Body of pancreas (tissue), 4 donors: ENCODE measurements around the gene LCMT1. TPM values are rescaled to one million over a fixed set of nuclear protein-coding genes. Genes with fewer than 3 reads are reported as not detected.

Experiments
- ATAC-seq: fragments of 150-250 bp; one replicate; pipeline ENCODE4 v1.9.1; 2016
- DNase-seq, 4 donors: peaks; one replicate each; pipeline ENCODE4 v3.0.0-alpha.2; 2019
- H3K27ac ChIP-seq, 4 donors: fragments of 200-600 bp; sonication (generic); 1 replicate in 3 of 4; 2 replicates in 1 of 4; pipeline versions ENCODE4 v1.5.1 to v1.6.1; 2016 to 2019; ENCODE audit warnings: mild to moderate bottlenecking in 1 of 4, mixed read lengths in 1 of 4, moderate library complexity in 1 of 4
- H3K27me3 ChIP-seq, 2 donors: fragments of 200-600 bp; sonication (generic); one replicate each; pipeline ENCODE4 v1.6.0; 2016; ENCODE audit warnings: mild to moderate bottlenecking in 1 of 2
- H3K36me3 ChIP-seq, 2 donors: fragments of 200-600 bp; sonication (generic); replicated peaks in 1 of 2; 2 replicates each; pipeline ENCODE4 v1.5.1; 2016; ENCODE audit warnings: low read depth in 2 of 2; ENCODE audit not compliant: insufficient read depth in 1 of 2
- H3K4me1 ChIP-seq: fragments of 200-600 bp; sonication (generic); one replicate; pipeline ENCODE4 v1.6.0; 2016
- H3K4me3 ChIP-seq, 2 donors: fragments of 200-600 bp; sonication (generic); 1 replicate in 1 of 2; 2 replicates in 1 of 2; pipeline ENCODE4 v1.5.1; 2016 to 2019
- H3K9me3 ChIP-seq, 3 donors: fragments of 200-600 bp; sonication (generic); 1 replicate in 2 of 3; 2 replicates in 1 of 3; pipeline ENCODE4 v1.5.1; 2016
- CTCF ChIP-seq, 7 experiments: fragments of 450-650 bp in 4 of 7; fragments of 200-600 bp in 3 of 7; sonication (generic) in 3 of 7; IDR thresholded peaks; one replicate each; pipeline ENCODE4 v1.5.1; 2016 to 2019; ENCODE audit warnings: antibody characterized with exemption in 7 of 7
- POLR2A ChIP-seq, 3 donors: fragments of 450-650 bp; IDR thresholded peaks; one replicate each; pipeline ENCODE4 v1.6.1; 2016; ENCODE audit warnings: antibody characterized with exemption in 3 of 3, mild to moderate bottlenecking in 2 of 3
- WGBS, 2 donors: methylation state at CpG; one replicate each; pipeline ENCODE4 v1.1.5; 2017; 5-methylcytosine and 5-hydroxymethylcytosine counted together
- intact Hi-C: fragments of 100-400 bp; cut with DNase I; formaldehyde crosslinking; loops from one replicate; pipeline ENCODE4 v1.15.1; 2023
- total RNA-seq, 2 donors: library from RNA; depleted of rRNA; stranded (reverse); fragments of >200 nt; gene quantifications; one replicate each; pipeline ENCODE4 v1.1.0, GENCODE V29; 2016

The LCMT1 gene
- total RNA-seq, 2 donors from 2014 or later: 23.4 to 30.6 TPM

DNA sequence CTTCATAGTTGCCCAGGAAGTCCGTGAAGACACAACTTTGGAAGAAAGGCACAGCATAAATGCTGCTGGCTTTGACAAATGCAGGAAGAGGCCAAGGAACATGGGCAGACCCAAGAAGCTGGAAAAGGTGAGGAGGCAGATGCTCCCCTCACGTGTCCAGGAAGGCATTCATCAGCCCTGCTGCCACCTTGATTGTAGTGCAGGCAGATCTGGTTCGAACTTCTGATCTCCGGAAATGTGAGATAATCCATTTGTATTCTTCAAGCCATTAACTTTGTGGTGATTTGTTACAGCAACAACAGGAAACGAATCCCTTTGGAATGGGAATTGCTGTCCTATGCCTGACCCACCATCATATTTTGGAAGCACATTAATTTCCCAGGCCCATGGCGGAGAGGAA lies 28.5 kb upstream of the LCMT1 start:
- Histone ChIP-seq H3K36me3 (no peaks in the 10 kb centered on the region), H3K27me3 (no peaks in the 10 kb centered on the region), H3K9me3 (no peaks in the 10 kb centered on the region), H3K27ac (no peak overlapping the region), H3K4me1 (no peaks in the 10 kb centered on the region), H3K4me3 (no peak overlapping the region)
- TF ChIP-seq POLR2A (IDR thresholded peaks at IDR 0.05): no peak
- no peak for TF ChIP-seq CTCF (IDR thresholded peaks at IDR 0.05)
- no peak for ATAC-seq
- no peak for DNase-seq
- intact Hi-C loops: no loop called here
- WGBS, 2 donors: 82 to 92% methylated on average over 6 of the region's 6 CpGs

DNA sequence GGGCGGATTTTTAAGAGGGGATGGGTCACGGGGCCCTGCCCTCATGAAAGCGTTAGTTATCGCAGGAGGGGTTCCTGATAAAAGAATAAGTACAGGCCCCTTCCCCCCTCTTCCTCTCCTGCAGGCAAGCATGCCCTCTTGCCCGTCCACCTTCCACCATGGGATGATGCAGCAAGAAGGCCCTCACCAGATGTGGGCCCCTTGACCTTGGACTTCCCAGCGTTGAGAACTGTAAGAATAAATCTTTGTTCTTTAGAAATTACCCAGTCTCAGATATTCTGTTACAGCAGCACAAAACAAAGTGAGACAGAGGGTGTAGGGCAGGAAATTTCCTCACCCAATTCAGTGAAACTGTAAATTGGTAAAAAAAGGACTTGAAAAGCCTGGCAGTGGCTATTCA lies 27.8 kb upstream of the LCMT1 start:
- TF ChIP-seq POLR2A (IDR thresholded peaks at IDR 0.05) (no peak), CTCF (IDR thresholded peaks at IDR 0.05) (no peak)
- DNase-seq (no peak), ATAC-seq (no peak)
- WGBS, 2 donors: 76 to 78% methylated on average over 6 of the region's 6 CpGs
- Histone ChIP-seq H3K4me3 (no peak overlapping the region), H3K36me3 (no peaks in the 10 kb centered on the region), H3K4me1 (no peaks in the 10 kb centered on the region), H3K9me3 (no peaks in the 10 kb centered on the region), H3K27me3 (no peaks in the 10 kb centered on the region), H3K27ac (no peak overlapping the region)
- intact Hi-C loops: no loop called here

- no peak overlapping the region for H3K27ac ChIP-seq
- no peak for TF ChIP-seq POLR2A (IDR thresholded peaks at IDR 0.05)
- TF ChIP-seq CTCF (IDR thresholded peaks at IDR 0.05): no peak
- no peaks in the 10 kb centered on the region for H3K9me3 ChIP-seq
- 65 to 68% methylated on average over 6 of the region's 6 CpGs for WGBS, 2 donors
- no peak for DNase-seq
- H3K4me1 ChIP-seq: no peaks in the 10 kb centered on the region
- ATAC-seq: no peak
- no peak overlapping the region for H3K4me3 ChIP-seq
- H3K27me3 ChIP-seq: no peaks in the 10 kb centered on the region
- intact Hi-C loops: no loop called here
- no peaks in the 10 kb centered on the region for H3K36me3 ChIP-seq
Measured at GRCh38 chr16:25084797-25085196, 26.7 kb upstream of the LCMT1 start.

- DNase-seq (no peak), ATAC-seq (no peak)
- Histone ChIP-seq H3K27me3 (no peaks in the 10 kb centered on the region), H3K4me3 (no peak overlapping the region), H3K9me3 (no peaks in the 10 kb centered on the region), H3K36me3 (no peaks in the 10 kb centered on the region), H3K27ac (no peak overlapping the region), H3K4me1 (no peaks in the 10 kb centered on the region)
- intact Hi-C loops: no loop called here
- TF ChIP-seq POLR2A (IDR thresholded peaks at IDR 0.05) (no peak), CTCF (IDR thresholded peaks at IDR 0.05) (no peak)
- WGBS, 2 donors: 58 to 68% methylated on average over 5 of the region's 5 CpGs
Measured at GRCh38 chr16:25087761-25088160, 23.8 kb upstream of the LCMT1 start.

DNA sequence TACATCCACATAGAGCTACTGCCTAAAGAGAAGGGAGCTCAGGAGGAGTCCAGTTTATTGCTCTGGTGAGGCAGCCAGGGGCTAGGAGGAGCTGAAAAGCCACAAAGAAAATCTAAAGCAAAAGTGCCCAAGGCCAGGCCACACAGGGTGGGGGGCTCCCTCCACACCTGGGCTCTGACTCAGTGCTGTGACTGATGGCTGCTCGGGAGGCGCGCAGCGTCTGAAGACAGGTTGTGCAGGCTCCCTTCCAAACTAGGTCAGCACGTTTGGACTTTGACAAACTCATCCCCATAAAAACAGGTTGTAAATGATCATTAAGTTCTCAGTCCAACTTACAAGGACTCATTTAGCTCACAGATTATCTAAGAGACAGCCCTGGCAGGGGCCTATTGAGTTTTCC lies 22.2 kb upstream of the LCMT1 start:
- Histone ChIP-seq H3K9me3 (no peaks in the 10 kb centered on the region), H3K4me1 (no peaks in the 10 kb centered on the region), H3K27me3 (no peaks in the 10 kb centered on the region), H3K36me3 (no peaks in the 10 kb centered on the region), H3K27ac (no peak overlapping the region), H3K4me3 (no peak overlapping the region)
- TF ChIP-seq POLR2A (IDR thresholded peaks at IDR 0.05): no peak
- TF ChIP-seq CTCF (IDR thresholded peaks at IDR 0.05): no peak
- WGBS, 2 donors: 82 to 89% methylated on average over 5 of the region's 5 CpGs
- no peak for ATAC-seq
- intact Hi-C loops: no loop called here
- no peak for DNase-seq
